Measurements from ENCODE around the gene IRF4. TPM values are rescaled to one million over a fixed set of nuclear protein-coding genes. Genes with fewer than 3 reads are reported as not detected.

IRF4 gene
- total RNA-seq, 1 donor from 2014 or later = 6.0 TPM

DNA sequence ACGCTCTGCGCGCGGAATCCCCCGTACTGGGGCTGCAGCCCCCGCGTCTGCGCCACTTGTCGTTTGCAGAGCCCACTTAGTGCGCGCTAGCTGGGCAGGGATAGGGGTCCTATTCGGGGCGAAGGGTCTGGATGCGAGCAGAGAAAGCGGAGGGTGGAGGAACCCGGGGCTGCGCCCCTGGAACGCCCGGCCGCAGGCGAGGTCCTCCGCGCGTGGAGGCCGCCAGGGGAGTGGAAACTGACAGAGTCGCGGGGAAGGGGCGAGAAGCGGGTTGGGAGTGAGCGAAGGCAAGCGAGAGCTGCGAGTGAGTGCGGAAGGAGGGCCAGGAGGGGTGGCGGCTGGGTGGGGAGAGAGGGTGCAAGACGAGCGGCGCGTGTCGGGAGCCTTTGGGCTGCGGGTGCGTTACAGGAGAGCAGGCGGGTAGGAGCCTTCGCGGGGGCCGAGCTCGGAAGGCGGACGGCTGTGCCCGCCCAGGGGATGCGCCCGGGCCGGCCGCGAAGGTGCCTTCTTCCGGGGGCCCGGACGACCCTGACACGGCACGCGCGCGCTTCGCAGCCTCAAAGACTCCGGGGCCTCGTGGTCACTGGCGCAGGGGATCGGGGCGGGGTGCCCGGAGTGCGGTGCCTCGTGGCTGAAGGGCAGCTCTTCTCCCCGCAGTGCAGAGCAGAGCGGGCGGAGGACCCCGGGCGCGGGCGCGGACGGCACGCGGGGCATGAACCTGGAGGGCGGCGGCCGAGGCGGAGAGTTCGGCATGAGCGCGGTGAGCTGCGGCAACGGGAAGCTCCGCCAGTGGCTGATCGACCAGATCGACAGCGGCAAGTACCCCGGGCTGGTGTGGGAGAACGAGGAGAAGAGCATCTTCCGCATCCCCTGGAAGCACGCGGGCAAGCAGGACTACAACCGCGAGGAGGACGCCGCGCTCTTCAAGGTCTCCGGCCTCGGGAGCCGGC lies 1.2 kb downstream of the IRF4 start:
- DNase-seq (no peak), ATAC-seq (peak; percentile 39 to 40)
- Histone ChIP-seq H3K4me3 (peak overlapping the region; percentile 56), H3K4me1 (peaks cover 27% of the 10 kb centered on the region), H3K36me3 (no peaks in the 10 kb centered on the region), H3K27ac (peak overlapping the region; percentile 28), H3K27me3 (ENCODE audit: low read depth) (peaks cover 70% of the 10 kb centered on the region), H3K9me3 (no peaks in the 10 kb centered on the region)
- intact Hi-C loops (cut with DNase I) = no loop called here
- TF ChIP-seq CTCF (IDR thresholded peaks at IDR 0.05) = no peak

GRCh38 chr6:393391-394221 lies 2.1 kb downstream of the IRF4 start:
- ATAC-seq (peak in 1 of 2 donors; percentile 10), DNase-seq (no peak)
- H3K4me1 ChIP-seq = peaks cover 27% of the 10 kb centered on the region
- H3K9me3 ChIP-seq = no peaks in the 10 kb centered on the region
- intact Hi-C loops (cut with DNase I) = no loop called here
- no peak overlapping the region for H3K27ac ChIP-seq
- TF ChIP-seq CTCF (IDR thresholded peaks at IDR 0.05) = no peak
- peak overlapping the region; percentile 56 for H3K4me3 ChIP-seq
- no peaks in the 10 kb centered on the region for H3K36me3 ChIP-seq
- H3K27me3 ChIP-seq (ENCODE audit: low read depth) = peaks cover 70% of the 10 kb centered on the region

- H3K4me3 ChIP-seq = no peak overlapping the region
- ATAC-seq (no peak), DNase-seq (no peak)
- H3K4me1 ChIP-seq = peaks cover 27% of the 10 kb centered on the region
- no peaks in the 10 kb centered on the region for H3K9me3 ChIP-seq
- H3K36me3 ChIP-seq = no peaks in the 10 kb centered on the region
- TF ChIP-seq CTCF (IDR thresholded peaks at IDR 0.05) = no peak
- intact Hi-C loops (cut with DNase I) = no loop called here
- peaks cover 62% of the 10 kb centered on the region for H3K27me3 ChIP-seq (ENCODE audit: low read depth)
- no peak overlapping the region for H3K27ac ChIP-seq
Observed at GRCh38 chr6:394641-395289, 3.2 kb downstream of the IRF4 start.

GRCh38 chr6:395432-396125 lies 4.0 kb downstream of the IRF4 start:
- Histone ChIP-seq H3K27me3 (ENCODE audit: low read depth) (peaks cover 53% of the 10 kb centered on the region), H3K36me3 (no peaks in the 10 kb centered on the region), H3K9me3 (no peaks in the 10 kb centered on the region), H3K4me3 (no peak overlapping the region), H3K4me1 (peaks cover 32% of the 10 kb centered on the region), H3K27ac (no peak overlapping the region)
- ATAC-seq = no peak
- no peak for TF ChIP-seq CTCF (IDR thresholded peaks at IDR 0.05)
- intact Hi-C loops (cut with DNase I) = no loop called here
- DNase-seq = no peak

- DNase-seq = no peak
- no peak for ATAC-seq
- no peak for TF ChIP-seq CTCF (IDR thresholded peaks at IDR 0.05)
- H3K9me3 ChIP-seq = no peaks in the 10 kb centered on the region
- intact Hi-C loops (cut with DNase I) = no loop called here
- H3K36me3 ChIP-seq = no peaks in the 10 kb centered on the region
- H3K27ac ChIP-seq = no peak overlapping the region
- H3K4me1 ChIP-seq = peaks cover 28% of the 10 kb centered on the region
- H3K27me3 ChIP-seq (ENCODE audit: low read depth) = peaks cover 48% of the 10 kb centered on the region
- no peak overlapping the region for H3K4me3 ChIP-seq
Observed at GRCh38 chr6:396126-396520, 4.6 kb downstream of the IRF4 start.
